Measurements from ENCODE around the gene COL1A1. TPM values are rescaled to one million over a fixed set of nuclear protein-coding genes. Genes with fewer than 3 reads are reported as not detected.
A peak's percentile ranks its signal among the peaks of the same experiment; 100 is the strongest.

The COL1A1 gene
- total RNA-seq, 4 donors from 2014 or later = 15.0 to 90.5 (median 25.8) TPM

- intact Hi-C loops (cut with DNase I; ENCODE audit: low total_unique reads) = no loop called here
- no peak overlapping the region for H3K4me3 ChIP-seq (ENCODE audit: low read depth, poor library complexity, severe bottlenecking)
- TF ChIP-seq POLR2A (IDR thresholded peaks at IDR 0.05) = no peak
- TF ChIP-seq, protein P1, sequence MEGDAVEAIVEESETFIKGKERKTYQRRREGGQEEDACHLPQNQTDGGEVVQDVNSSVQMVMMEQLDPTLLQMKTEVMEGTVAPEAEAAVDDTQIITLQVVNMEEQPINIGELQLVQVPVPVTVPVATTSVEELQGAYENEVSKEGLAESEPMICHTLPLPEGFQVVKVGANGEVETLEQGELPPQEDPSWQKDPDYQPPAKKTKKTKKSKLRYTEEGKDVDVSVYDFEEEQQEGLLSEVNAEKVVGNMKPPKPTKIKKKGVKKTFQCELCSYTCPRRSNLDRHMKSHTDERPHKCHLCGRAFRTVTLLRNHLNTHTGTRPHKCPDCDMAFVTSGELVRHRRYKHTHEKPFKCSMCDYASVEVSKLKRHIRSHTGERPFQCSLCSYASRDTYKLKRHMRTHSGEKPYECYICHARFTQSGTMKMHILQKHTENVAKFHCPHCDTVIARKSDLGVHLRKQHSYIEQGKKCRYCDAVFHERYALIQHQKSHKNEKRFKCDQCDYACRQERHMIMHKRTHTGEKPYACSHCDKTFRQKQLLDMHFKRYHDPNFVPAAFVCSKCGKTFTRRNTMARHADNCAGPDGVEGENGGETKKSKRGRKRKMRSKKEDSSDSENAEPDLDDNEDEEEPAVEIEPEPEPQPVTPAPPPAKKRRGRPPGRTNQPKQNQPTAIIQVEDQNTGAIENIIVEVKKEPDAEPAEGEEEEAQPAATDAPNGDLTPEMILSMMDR (IDR thresholded peaks at IDR 0.05) = no peak
- no peak for DNase-seq (ENCODE audit: low spot score in 2 of 2)
- 94% methylated on average over 16 of the region's 16 CpGs for WGBS, 2 donors
These were observed 60.2 kb downstream of the COL1A1 start for GRCh38 chr17:50141026-50141744.

- 45% methylated on average over 19 of the region's 19 CpGs for WGBS, 2 donors
- TF ChIP-seq, protein P1 (IDR thresholded peaks at IDR 0.05) = peak in 2 of 3 donors; percentile 57 to 94
- no peak for TF ChIP-seq POLR2A (IDR thresholded peaks at IDR 0.05)
- intact Hi-C loops (cut with DNase I; ENCODE audit: low total_unique reads) = no loop called here
- H3K4me3 ChIP-seq (ENCODE audit: low read depth, poor library complexity, severe bottlenecking) = no peak overlapping the region
- DNase-seq (ENCODE audit: low spot score in 2 of 2) = peak in 1 of 2 donors; percentile 96
These were observed 61.2 kb downstream of the COL1A1 start for GRCh38 chr17:50139950-50140885.

GRCh38 chr17:50139185-50139783 is 62.1 kb downstream of the COL1A1 start:
- no peak overlapping the region for H3K4me3 ChIP-seq (ENCODE audit: low read depth, poor library complexity, severe bottlenecking)
- TF ChIP-seq, protein P1 (IDR thresholded peaks at IDR 0.05) = no peak
- TF ChIP-seq POLR2A (IDR thresholded peaks at IDR 0.05) = no peak
- no peak for DNase-seq (ENCODE audit: low spot score in 2 of 2)
- 85 to 87% methylated on average over 15 of the region's 15 CpGs for WGBS, 2 donors
- intact Hi-C loops (cut with DNase I; ENCODE audit: low total_unique reads) = no loop called here

- H3K4me3 ChIP-seq (ENCODE audit: low read depth, poor library complexity, severe bottlenecking) = no peak overlapping the region
- WGBS, 2 donors = 86 to 88% methylated on average over 4 of the region's 4 CpGs
- intact Hi-C loops (cut with DNase I; ENCODE audit: low total_unique reads) = no loop called here
- TF ChIP-seq POLR2A (IDR thresholded peaks at IDR 0.05) = no peak
- TF ChIP-seq, protein P1 (IDR thresholded peaks at IDR 0.05) = no peak
- no peak for DNase-seq (ENCODE audit: low spot score in 2 of 2)
These were observed 64.4 kb downstream of the COL1A1 start for GRCh38 chr17:50137042-50137441.

GRCh38 chr17:50136096-50136687 is 65.2 kb downstream of the COL1A1 start:
- no peak overlapping the region for H3K4me3 ChIP-seq (ENCODE audit: low read depth, poor library complexity, severe bottlenecking)
- DNase-seq (ENCODE audit: low spot score in 2 of 2) = no peak
- intact Hi-C loops (cut with DNase I; ENCODE audit: low total_unique reads) = no loop called here
- WGBS, 2 donors = 89 to 93% methylated on average over 11 of the region's 11 CpGs
- TF ChIP-seq, protein P1 (IDR thresholded peaks at IDR 0.05) = no peak
- TF ChIP-seq POLR2A (IDR thresholded peaks at IDR 0.05) = no peak

All from lower leg skin (tissue), 4 donors.